Fibroblast of the aortic adventitia (primary cell): Measurements from ENCODE around the gene SLK. TPM values are rescaled to one million over a fixed set of nuclear protein-coding genes. Genes with fewer than 3 reads are reported as not detected.

Experiments used
- DNase-seq: peaks from one replicate; pipeline ENCODE4 v3.0.0-alpha.2; 2010; ENCODE audit warnings: low read depth
- H3K4me3 ChIP-seq: 2 replicates; pipeline ENCODE4 v1.5.1; 2011; ENCODE audit warnings: low read depth, mild to moderate bottlenecking, control low read depth, low read length, moderate library complexity
- total RNA-seq: library from RNA; depleted of rRNA; stranded (reverse); fragments of >200 nt; gene quantifications from 2 replicates; pipeline ENCODE4 v1.2.3, GENCODE V29; 2012; ENCODE audit warnings: low replicate concordance
- TF ChIP-seq, protein P1 (sequence below): IDR thresholded peaks from 2 replicates; pipeline ENCODE4 v1.5.1; 2011; ENCODE audit warnings: mild to moderate bottlenecking, low read length, control low read depth, inconsistent platforms; ENCODE audit not compliant: insufficient read depth

SLK gene
- total RNA-seq, 1 donor = 81.3 TPM

DNA sequence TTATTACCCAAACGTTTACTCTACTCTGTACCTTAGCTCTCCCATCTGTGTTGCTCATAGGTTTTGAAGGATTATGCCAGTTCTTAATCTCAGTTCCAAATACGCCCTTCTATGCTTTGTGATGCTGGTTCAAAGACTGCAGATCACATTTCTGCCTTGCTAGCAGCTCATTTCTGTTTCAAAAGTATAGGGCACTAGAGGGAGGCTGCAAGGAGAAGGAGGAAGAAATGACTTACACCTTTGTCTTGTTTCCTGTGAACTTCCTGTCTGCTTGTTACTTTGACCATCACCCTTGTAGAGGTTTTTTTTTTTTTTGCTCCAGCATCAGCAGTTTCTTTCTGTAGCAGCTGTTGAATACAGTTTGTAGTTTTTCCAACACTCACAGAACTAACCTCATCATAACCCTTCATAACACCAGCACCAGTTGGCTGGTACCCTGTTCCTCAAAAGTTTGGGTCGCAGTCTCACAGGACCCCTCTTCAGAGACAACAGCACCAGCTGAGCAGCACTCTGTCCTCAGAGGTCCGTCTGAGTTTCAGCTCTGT lies 16.5 kb downstream of the SLK start:
- peak; percentile 10 for DNase-seq

DNA sequence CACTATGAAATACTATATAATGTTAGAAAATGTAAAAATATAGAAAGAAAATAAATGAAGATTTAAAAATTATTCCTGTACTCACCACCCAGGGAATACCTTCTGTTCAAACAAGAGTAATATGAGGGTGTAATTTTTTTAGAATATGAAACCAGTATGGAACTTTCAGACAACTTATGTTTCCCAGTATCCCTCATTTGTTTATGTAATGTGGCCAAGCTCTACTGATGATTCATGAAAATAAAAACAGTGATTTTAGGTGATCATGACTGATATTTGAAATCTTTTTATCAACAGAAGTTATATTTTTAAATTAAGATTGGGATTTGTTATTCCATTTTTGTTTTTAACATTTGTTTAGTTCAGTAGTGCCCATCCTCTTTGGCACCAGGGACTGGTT lies 18.8 kb downstream of the SLK start:
- DNase-seq = peak; percentile 6
- TF ChIP-seq, protein P1, sequence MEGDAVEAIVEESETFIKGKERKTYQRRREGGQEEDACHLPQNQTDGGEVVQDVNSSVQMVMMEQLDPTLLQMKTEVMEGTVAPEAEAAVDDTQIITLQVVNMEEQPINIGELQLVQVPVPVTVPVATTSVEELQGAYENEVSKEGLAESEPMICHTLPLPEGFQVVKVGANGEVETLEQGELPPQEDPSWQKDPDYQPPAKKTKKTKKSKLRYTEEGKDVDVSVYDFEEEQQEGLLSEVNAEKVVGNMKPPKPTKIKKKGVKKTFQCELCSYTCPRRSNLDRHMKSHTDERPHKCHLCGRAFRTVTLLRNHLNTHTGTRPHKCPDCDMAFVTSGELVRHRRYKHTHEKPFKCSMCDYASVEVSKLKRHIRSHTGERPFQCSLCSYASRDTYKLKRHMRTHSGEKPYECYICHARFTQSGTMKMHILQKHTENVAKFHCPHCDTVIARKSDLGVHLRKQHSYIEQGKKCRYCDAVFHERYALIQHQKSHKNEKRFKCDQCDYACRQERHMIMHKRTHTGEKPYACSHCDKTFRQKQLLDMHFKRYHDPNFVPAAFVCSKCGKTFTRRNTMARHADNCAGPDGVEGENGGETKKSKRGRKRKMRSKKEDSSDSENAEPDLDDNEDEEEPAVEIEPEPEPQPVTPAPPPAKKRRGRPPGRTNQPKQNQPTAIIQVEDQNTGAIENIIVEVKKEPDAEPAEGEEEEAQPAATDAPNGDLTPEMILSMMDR = no peak
- H3K4me3 ChIP-seq = no peak overlapping the region

More for the DNA sequence above, 16.5 kb downstream of the SLK start:
- TF ChIP-seq, protein P1 = no peak
- no peak overlapping the region for H3K4me3 ChIP-seq

GRCh38 chr10:103986360-103986759 lies 19.4 kb downstream of the SLK start:
- TF ChIP-seq, protein P1 = no peak
- no peak overlapping the region for H3K4me3 ChIP-seq
- DNase-seq = no peak

DNA sequence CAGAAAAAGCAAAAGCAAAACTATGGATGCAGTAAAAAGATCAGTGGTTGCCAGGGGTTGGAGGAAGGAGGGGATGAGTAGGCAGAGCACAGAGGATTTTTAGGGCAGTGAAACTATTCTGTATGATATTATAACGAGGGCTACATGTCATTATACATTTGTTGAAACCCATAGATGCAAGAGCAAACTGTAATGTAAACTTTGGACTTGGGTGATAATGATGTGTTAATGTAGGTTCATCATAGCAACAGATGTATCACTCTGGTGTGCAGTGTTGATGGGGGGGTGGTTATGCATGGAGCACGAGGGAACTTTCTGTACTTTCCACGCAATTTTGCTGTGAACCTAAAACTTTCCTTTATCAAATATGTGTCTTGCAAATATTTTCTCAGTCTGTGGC lies 23.2 kb downstream of the SLK start:
- DNase-seq = no peak
- TF ChIP-seq, protein P1 = no peak
- H3K4me3 ChIP-seq = no peak overlapping the region

- no peak for DNase-seq
- TF ChIP-seq, protein P1 = no peak
- no peak overlapping the region for H3K4me3 ChIP-seq
These were observed 23.6 kb downstream of the SLK start for GRCh38 chr10:103990531-103990930.

DNA sequence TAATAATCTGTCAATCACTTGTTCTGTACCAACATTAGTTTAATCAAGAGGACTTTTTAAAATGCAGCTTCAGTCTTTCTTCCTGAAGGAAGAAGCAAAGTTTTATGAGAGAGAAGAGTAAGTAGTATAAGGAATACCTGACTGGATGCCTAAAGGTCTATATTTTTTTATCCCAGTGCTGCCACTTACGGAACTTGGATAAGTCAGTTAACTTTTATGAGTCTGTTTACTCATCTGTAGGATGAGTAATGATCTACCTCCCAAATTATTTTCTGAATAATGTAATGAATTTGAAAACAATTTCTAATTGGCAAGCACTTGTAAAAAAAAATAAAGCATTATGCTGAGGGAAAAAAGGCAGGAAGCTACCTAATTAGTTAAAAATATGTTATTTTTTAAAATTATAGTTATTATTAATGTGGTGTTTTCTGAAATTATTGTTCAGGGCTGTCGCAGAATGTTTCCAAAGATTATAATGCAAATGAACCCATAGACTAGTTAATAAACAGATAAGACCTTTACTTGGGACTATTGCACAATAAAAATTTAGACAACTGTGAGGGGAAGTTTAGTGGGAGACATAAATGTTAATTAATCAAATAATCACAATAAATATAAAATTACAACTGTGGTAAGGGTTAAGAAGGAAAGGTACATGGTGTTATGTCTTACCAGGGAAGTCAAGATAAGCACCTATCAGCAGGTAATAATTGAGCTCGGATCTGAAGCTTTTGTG lies 24.6 kb downstream of the SLK start:
- H3K4me3 ChIP-seq = no peak overlapping the region
- TF ChIP-seq, protein P1 = no peak
- DNase-seq = no peak

DNA sequence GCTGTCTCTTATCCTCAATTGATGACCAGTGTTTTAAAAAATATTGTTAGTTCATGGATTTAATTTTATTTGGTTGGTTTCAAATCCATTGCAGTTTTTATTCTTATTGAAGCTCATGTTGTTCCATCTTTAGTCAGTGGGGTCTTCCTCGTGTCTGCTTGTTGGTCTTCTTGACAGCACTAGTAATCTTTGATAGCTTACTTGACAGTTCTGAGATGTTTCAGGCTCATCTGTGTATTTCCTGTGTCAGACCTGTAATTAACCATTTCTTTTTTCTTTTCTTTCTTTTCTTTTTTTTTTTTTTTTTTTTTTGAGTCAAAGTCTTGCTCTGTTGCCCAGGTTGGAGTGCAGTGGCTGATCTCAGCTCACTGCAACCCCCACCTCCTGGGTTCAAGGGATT lies 28.2 kb downstream of the SLK start:
- TF ChIP-seq, protein P1 = no peak
- no peak for DNase-seq
- no peak overlapping the region for H3K4me3 ChIP-seq
